IMR-90 (cell line): Measurements from ENCODE around the gene DNTTIP2. TPM values are rescaled to one million over a fixed set of nuclear protein-coding genes. Genes with fewer than 3 reads are reported as not detected.
A peak's percentile ranks its signal among the peaks of the same experiment; 100 is the strongest.

Source experiments
- ATAC-seq: fragments of 200-7000 bp; cut with Tn5 transposase; 2 replicates; pipeline ENCODE4 v1.9.1; 2020; ENCODE audit warnings: low read depth, mild to moderate bottlenecking, moderate library complexity
- BruUV-seq: library from RNA; stranded (reverse); fragments of 400-500 nt; replicated peaks from 2 replicates; lab custom pipeline; 2021; lab: Mats Ljungman, UMichigan
- CTCF ChIA-PET: fragments of 300-600 bp; formaldehyde crosslinking; extraction: SDS; loops from one replicate; lab custom pipeline; 2021; ENCODE audit warnings: antibody characterized with exemption; lab: Yijun Ruan, JAX
- POLR2A ChIA-PET: fragments of 300-600 bp; sonication (Branson Sonifier 250); formaldehyde crosslinking; loops from one replicate; lab custom pipeline; 2022; ENCODE audit warnings: antibody characterized with exemption; ENCODE audit not compliant: unreplicated experiment; lab: Charles Lee
- DNase-seq: peaks from one replicate; pipeline ENCODE4 v3.0.0; 2013
- H2AFZ ChIP-seq: replicated peaks from 2 replicates; pipeline ENCODE3; 2013; ENCODE audit warnings: low read length, mild to moderate bottlenecking; ENCODE audit not compliant: poor library complexity
- H2AK5ac ChIP-seq: 2 replicates; pipeline ENCODE4 v1.6.1; 2013; ENCODE audit warnings: low read depth, low read length, inconsistent platforms
- H2AK9ac ChIP-seq: replicated peaks from 2 replicates; pipeline ENCODE3; 2013; ENCODE audit warnings: mild to moderate bottlenecking, low read depth, low read length, moderate library complexity; ENCODE audit not compliant: poor library complexity
- H2BK120ac ChIP-seq: 2 replicates; pipeline ENCODE4 v1.6.1; 2013; ENCODE audit warnings: low read depth, low read length, inconsistent platforms
- H2BK15ac ChIP-seq: 3 replicates; pipeline ENCODE4 v1.6.1; 2013; ENCODE audit warnings: low read depth, low read length, inconsistent platforms
- H2BK20ac ChIP-seq: 2 replicates; pipeline ENCODE4 v1.6.1; 2013; ENCODE audit warnings: low read depth, mild to moderate bottlenecking, inconsistent platforms, low read length, moderate library complexity
- H2BK5ac ChIP-seq: 2 replicates; pipeline ENCODE4 v1.6.1; 2013; ENCODE audit warnings: mild to moderate bottlenecking, low read depth, low read length, inconsistent platforms; ENCODE audit not compliant: poor library complexity, severe bottlenecking
- H3K14ac ChIP-seq: replicated peaks from 2 replicates; pipeline ENCODE4 v1.6.1; 2013; ENCODE audit warnings: low read depth, low read length, inconsistent platforms
- H3K18ac ChIP-seq: 2 replicates; pipeline ENCODE4 v1.6.1; 2013; ENCODE audit warnings: low read depth, low read length, control low read depth
- H3K23ac ChIP-seq: 2 replicates; pipeline ENCODE4 v1.6.1; 2013; ENCODE audit warnings: low read depth, low read length, inconsistent platforms
- H3K27ac ChIP-seq: 2 replicates; pipeline ENCODE4 v1.5.1; 2013; ENCODE audit warnings: mild to moderate bottlenecking, control low read depth, low read length; ENCODE audit not compliant: insufficient read depth
- H3K27me3 ChIP-seq: 2 replicates; pipeline ENCODE4 v1.6.1; 2013; ENCODE audit warnings: low read length; ENCODE audit not compliant: control insufficient read depth, insufficient read depth
- H3K36me3 ChIP-seq: 2 replicates; pipeline ENCODE4 v1.6.1; 2013; ENCODE audit warnings: low read length, mixed read lengths; ENCODE audit not compliant: control insufficient read depth, insufficient read depth
- H3K4ac ChIP-seq: 2 replicates; pipeline ENCODE4 v1.6.1; 2013; ENCODE audit warnings: low read depth, low read length, inconsistent platforms
- H3K4me1 ChIP-seq: 2 replicates; pipeline ENCODE4 v1.6.1; 2013; ENCODE audit warnings: low read length, mixed read lengths; ENCODE audit not compliant: control insufficient read depth, insufficient read depth
- H3K4me2 ChIP-seq: 2 replicates; pipeline ENCODE4 v1.6.1; 2013; ENCODE audit warnings: low read depth, mild to moderate bottlenecking, control low read depth, low read length, moderate library complexity
- H3K4me3 ChIP-seq: 2 replicates; pipeline ENCODE4 v1.5.1; 2013; ENCODE audit warnings: low read depth, mild to moderate bottlenecking, control low read depth, low read length, moderate library complexity; ENCODE audit not compliant: insufficient read depth
- H3K56ac ChIP-seq: 2 replicates; pipeline ENCODE4 v1.6.1; 2013; ENCODE audit warnings: low read length, inconsistent platforms; ENCODE audit not compliant: insufficient read depth; ENCODE audit errors: extremely low read depth
- H3K79me1 ChIP-seq, 2 experiments: 2 replicates each; pipeline ENCODE4 v1.6.1; 2013; ENCODE audit warnings: low read length in 2 of 2, inconsistent platforms in 1 of 2, low read depth in 1 of 2
- H3K9ac ChIP-seq: 2 replicates; pipeline ENCODE4 v1.6.1; 2013; ENCODE audit warnings: low read depth, low read length, control low read depth
- H3K9me1 ChIP-seq: 2 replicates; pipeline ENCODE4 v1.6.1; 2013; ENCODE audit warnings: low read length, inconsistent platforms; ENCODE audit not compliant: insufficient read depth
- H3K9me3 ChIP-seq: 2 replicates; pipeline ENCODE4 v1.6.1; 2013; ENCODE audit warnings: low read length; ENCODE audit not compliant: control insufficient read depth, insufficient read depth
- H4K20me1 ChIP-seq: 2 replicates; pipeline ENCODE4 v1.6.1; 2013; ENCODE audit warnings: low read length, inconsistent platforms; ENCODE audit not compliant: insufficient read depth
- H4K5ac ChIP-seq: 2 replicates; pipeline ENCODE4 v1.6.1; 2013; ENCODE audit warnings: mild to moderate bottlenecking, low read depth, low read length, control low read depth
- H4K8ac ChIP-seq, 2 experiments: 2 replicates each; pipeline ENCODE4 v1.6.1; 2013; ENCODE audit warnings: low read depth in 2 of 2, low read length in 2 of 2, control low read depth in 1 of 2, inconsistent platforms in 1 of 2
- H4K91ac ChIP-seq: 2 replicates; pipeline ENCODE4 v1.6.1; 2013; ENCODE audit warnings: low read depth, low read length, inconsistent platforms; ENCODE audit not compliant: insufficient read depth
- CEBPB ChIP-seq: IDR thresholded peaks from 2 replicates; pipeline ENCODE4 v1.6.1; 2012; ENCODE audit warnings: low read depth, low read length, improper control_type of control experiment
- FOS ChIP-seq: fragments of 150-350 bp; IDR thresholded peaks from 2 replicates; pipeline ENCODE4 v1.6.1; 2016; ENCODE audit warnings: low read depth, low read length
- MAFK ChIP-seq: IDR thresholded peaks from 2 replicates; pipeline ENCODE4 v1.6.1; 2012; ENCODE audit warnings: low read depth, low read length, improper control_type of control experiment
- MAZ ChIP-seq: IDR thresholded peaks from 2 replicates; pipeline ENCODE4 v1.6.1; 2012; ENCODE audit warnings: low read depth, mild to moderate bottlenecking, low read length, improper control_type of control experiment, moderate library complexity, borderline replicate concordance
- MXI1 ChIP-seq: IDR thresholded peaks from 2 replicates; pipeline ENCODE4 v1.6.1; 2012; ENCODE audit warnings: low read depth, mild to moderate bottlenecking, low read length, moderate library complexity, borderline replicate concordance
- POLR2A ChIP-seq: IDR thresholded peaks from 2 replicates; pipeline ENCODE4 v1.6.1; 2012; ENCODE audit warnings: mild to moderate bottlenecking, low read depth, low read length
- RAD21 ChIP-seq: IDR thresholded peaks from 2 replicates; pipeline ENCODE4 v1.6.1; 2012; ENCODE audit warnings: low read length, improper control_type of control experiment
- RCOR1 ChIP-seq: IDR thresholded peaks from 2 replicates; pipeline ENCODE4 v1.6.1; 2012; ENCODE audit warnings: mild to moderate bottlenecking, low read length, improper control_type of control experiment; ENCODE audit not compliant: insufficient replicate concordance
- RFX5 ChIP-seq: IDR thresholded peaks from 2 replicates; pipeline ENCODE4 v1.8.0; 2012; ENCODE audit warnings: low read depth, mild to moderate bottlenecking, low read length, moderate library complexity
- WGBS, 2 experiments: methylation state at CpG; one replicate each; pipeline versions ENCODE4 v1.1.5 to v1.1.7; 2013; ENCODE audit warnings: missing lambda C conversion rate in 2 of 2; ENCODE audit not compliant: insufficient read length in 1 of 2; ENCODE audit errors: extremely low coverage in 2 of 2; 5-methylcytosine and 5-hydroxymethylcytosine counted together
- dilution Hi-C: fragments of 300-500 bp; cut with HindIII; formaldehyde crosslinking; loops from one replicate; pipeline ENCODE4 v1.14.3; 2018; ENCODE audit warnings: low sequenced_read_pairs; ENCODE audit not compliant: unreplicated experiment
- in situ Hi-C: fragments of 300-500 bp; cut with MboI; formaldehyde crosslinking; loops from 3 replicates; pipeline ENCODE4 v1.14.3; 2019; ENCODE audit warnings: low sequenced_read_pairs, inconsistent platforms, mixed read lengths
- intact Hi-C: fragments of 100-400 bp; cut with micrococcal nuclease; formaldehyde crosslinking; loops from 2 replicates; pipeline ENCODE4 v1.10.0; 2022
- polyA plus RNA-seq, 3 experiments: library from polyadenylated mRNA; depleted of rRNA; stranded (reverse); fragments of >200 nt; gene quantifications; 2 replicates each; pipeline ENCODE4 v1.2.3, GENCODE V29; 2012; ENCODE audit warnings: low replicate concordance in 1 of 3
- total RNA-seq: library from RNA; depleted of rRNA; stranded (reverse); fragments of >200 nt; gene quantifications from 2 replicates; pipeline ENCODE4 v1.2.3, GENCODE V29; 2012

DNTTIP2 gene
- total and polyA plus RNA-seq, 2 of the 4 experiments (the other 2 are of a cell fraction), result 14.2 to 24.4 TPM

DNA sequence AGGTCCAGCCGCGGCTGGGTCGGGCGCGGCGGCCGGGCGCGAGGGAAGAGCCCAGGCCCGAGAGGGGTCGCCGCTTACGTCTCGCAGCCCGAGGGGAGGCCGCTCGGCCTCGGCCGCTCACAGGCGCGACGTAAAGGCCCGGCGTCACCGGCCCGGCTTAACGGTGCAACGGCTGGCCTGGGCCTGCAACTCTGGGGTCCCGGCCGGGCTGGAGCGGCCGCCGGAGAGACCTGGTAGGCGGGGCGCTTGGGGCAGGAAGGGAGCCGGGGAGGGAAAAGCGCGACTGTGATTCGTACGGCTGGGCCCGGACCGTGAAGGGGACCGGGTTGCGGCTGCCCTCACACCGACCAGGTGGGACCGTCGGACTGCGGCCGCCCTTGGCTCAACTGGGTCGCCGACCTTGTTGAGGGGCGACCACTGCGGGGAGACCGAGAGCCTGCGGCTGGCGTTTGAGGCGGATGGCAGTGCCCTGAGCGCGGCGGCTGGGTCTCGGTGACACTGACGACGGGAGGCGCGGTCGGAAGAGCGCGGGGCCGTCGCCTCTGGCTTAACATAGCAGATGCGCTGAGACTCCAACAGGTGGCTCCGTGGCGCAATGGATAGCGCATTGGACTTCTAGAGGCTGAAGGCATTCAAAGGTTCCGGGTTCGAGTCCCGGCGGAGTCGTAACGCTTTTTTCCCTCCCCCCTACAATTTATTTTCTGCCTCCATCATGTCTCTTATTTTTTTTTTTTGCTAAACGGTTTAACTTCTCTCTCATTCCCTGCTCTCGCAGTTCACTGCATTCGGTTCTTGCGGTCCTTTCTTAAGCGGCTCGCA lies 31.8 kb downstream of the DNTTIP2 start:
- CTCF ChIA-PET, result no interaction called here
- H3K27ac ChIP-seq, result peak overlapping the region; percentile 71
- H2BK120ac ChIP-seq, result peak overlapping the region; percentile 58; the same call in 1 of the 2 replicates
- peaks cover 4% of the 10 kb centered on the region for H3K4me1 ChIP-seq
- peak overlapping the region; percentile 77 for H3K4me2 ChIP-seq
- POLR2A ChIA-PET, result interaction anchor here (0.6 kb wide), 1 partner anchor 413 kb away, joined by 6 read pairs; no protein-coding TSS in a partner anchor
- H3K27me3 ChIP-seq, result no peaks in the 10 kb centered on the region
- peak overlapping the region; percentile 91 for H2AK9ac ChIP-seq
- ATAC-seq (peak; percentile 58), DNase-seq (peak; percentile 82)
- H2AFZ ChIP-seq, result peak overlapping the region; percentile 100
- H4K5ac ChIP-seq, result no peak overlapping the region
- no peak overlapping the region for H2BK20ac ChIP-seq
- peak overlapping the region in 1 of 2 experiments; percentile 73; a peak in 1 of 4 replicates for H4K8ac ChIP-seq
- H3K4ac ChIP-seq, result peak overlapping the region; percentile 69
- H2AK5ac ChIP-seq, result no peak overlapping the region
- H3K9me1 ChIP-seq, result 0 out of 2 replicates have a peak, but pooled peaks cover 5% of the 10 kb centered on the region
- peak overlapping the region; percentile 82 for H3K23ac ChIP-seq
- H4K91ac ChIP-seq, result peak overlapping the region; percentile 8; the same call in 1 of the 2 replicates
- no peaks in the 10 kb centered on the region for H3K9me3 ChIP-seq
- H2BK5ac ChIP-seq, result peak overlapping the region; percentile 78
- H2BK15ac ChIP-seq, result no peak overlapping the region
- WGBS, 2 experiments, result 0% methylated on average over 58 of the region's 86 CpGs; no CpG with 5 or more reads in 1 of the 2 experiments
- H3K79me1 ChIP-seq, result no peaks in the 10 kb centered on the region
- H3K36me3 ChIP-seq, result no peaks in the 10 kb centered on the region
- BruUV-seq, result no TSS peak
- in situ Hi-C loops (no loop called here), intact Hi-C loops (loop anchor here (1.0 to 5.0 kb wide), 3 partner anchors 500 to 768 kb away; partner anchors contain the start of genes DR1 and MTF2), dilution Hi-C loops (no loop called here)
- TF ChIP-seq RFX5 (no peak), POLR2A (peak; percentile 47), MXI1 (no peak), FOS (peak; percentile 89), RAD21 (no peak), CEBPB (peak; percentile 78), MAZ (peak; percentile 16; the same call in 1 of the 2 replicates), RCOR1 (peak; percentile 62), MAFK (no peak)
- peak overlapping the region; percentile 64 for H3K9ac ChIP-seq
- H3K4me3 ChIP-seq, result peak overlapping the region; percentile 92
- H3K56ac ChIP-seq, result no peak overlapping the region
- no peak overlapping the region for H3K18ac ChIP-seq
- H4K20me1 ChIP-seq, result peaks cover 6% of the 10 kb centered on the region; the same call in 1 of the 2 replicates
- H3K14ac ChIP-seq, result peak overlapping the region; percentile 65
